HG02623 (cell line): Measurements from ENCODE around the gene PIK3C2B.
A peak's percentile ranks its signal among the peaks of the same experiment; 100 is the strongest.

Source experiments
- ATAC-seq: cut with Tn5 transposase; IDR thresholded peaks from one replicate; pipeline ENCODE4 v1.9.1; 2021; ENCODE audit warnings: moderate library complexity; ENCODE audit not compliant: unreplicated experiment

PIK3C2B gene

GRCh38 chr1:204463125-204464060 is 31.2 kb downstream of the PIK3C2B start:
- ATAC-seq = no peak

- no peak for ATAC-seq
Observed at GRCh38 chr1:204462229-204462561, 32.4 kb downstream of the PIK3C2B start.

GRCh38 chr1:204461331-204462228 is 33.0 kb downstream of the PIK3C2B start:
- no peak for ATAC-seq

GRCh38 chr1:204460346-204460745 is 34.3 kb downstream of the PIK3C2B start:
- no peak for ATAC-seq

GRCh38 chr1:204459706-204460105 is 34.9 kb downstream of the PIK3C2B start:
- no peak for ATAC-seq

DNA sequence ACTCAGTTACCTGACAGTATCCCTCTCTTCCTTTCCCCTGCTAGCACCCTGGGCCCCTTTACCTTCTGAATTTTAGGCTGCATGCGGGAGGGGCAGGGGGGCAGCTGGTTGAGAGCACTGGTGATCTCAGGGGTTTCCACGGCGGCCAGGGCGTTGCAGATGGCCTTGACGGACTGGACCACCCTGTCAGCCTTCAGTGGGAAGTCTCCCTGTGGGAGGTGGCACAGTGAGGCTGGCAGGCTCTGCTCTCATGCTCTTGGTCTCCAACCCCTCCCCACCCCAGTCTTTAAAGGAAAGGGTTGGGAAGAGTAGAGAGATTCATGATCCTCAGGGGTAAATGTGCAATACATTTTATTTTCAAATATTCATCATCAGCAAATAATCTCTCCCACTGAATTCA is 36.9 kb downstream of the PIK3C2B start:
- ATAC-seq = no peak

DNA sequence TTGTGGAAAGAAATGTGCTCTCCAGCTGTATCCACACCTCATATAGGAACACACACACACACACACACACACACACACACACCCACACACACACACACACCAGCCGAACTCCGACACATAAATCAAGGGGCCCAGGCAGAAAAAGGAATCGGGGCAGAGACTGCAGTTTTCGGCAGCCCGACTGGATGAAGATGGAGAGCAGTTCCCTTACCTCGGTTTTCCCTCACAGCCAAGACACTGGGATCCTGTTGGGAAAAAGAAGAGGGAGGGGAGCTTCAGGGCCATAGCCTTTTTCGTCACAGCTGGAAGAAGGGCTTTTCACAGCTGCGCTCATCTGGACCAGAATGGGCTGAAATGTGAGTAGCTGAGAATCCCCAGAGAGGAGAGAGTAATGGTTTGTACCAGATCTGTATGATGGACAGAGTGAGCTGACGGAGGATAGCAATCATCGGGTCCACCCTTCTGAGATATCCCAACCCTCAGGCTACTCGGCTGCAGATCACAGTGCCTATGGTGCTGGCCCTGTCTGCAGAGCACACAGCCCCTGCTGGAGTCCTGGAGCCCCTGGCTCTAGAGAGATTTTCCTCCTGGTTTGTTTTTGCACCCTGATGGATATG is 37.7 kb downstream of the PIK3C2B start:
- ATAC-seq = no peak

DNA sequence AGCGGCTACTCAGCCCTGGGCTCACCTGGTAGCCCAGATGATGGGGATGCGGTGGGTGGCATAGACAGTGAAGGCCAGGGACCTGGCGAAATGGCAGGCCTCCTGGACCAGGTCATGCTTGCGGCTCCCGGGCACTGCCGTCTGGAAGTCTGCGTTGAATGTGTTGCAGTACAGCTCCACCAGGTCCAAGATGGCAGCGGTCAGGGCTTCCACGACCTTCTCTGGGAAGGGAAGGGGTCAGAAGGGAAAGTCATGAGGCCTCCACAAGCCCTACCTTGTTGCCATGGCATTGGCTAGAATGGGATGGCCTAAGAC is 38.8 kb downstream of the PIK3C2B start:
- ATAC-seq = no peak

- ATAC-seq = no peak
Observed at GRCh38 chr1:204455063-204455830, 39.4 kb downstream of the PIK3C2B start.

DNA sequence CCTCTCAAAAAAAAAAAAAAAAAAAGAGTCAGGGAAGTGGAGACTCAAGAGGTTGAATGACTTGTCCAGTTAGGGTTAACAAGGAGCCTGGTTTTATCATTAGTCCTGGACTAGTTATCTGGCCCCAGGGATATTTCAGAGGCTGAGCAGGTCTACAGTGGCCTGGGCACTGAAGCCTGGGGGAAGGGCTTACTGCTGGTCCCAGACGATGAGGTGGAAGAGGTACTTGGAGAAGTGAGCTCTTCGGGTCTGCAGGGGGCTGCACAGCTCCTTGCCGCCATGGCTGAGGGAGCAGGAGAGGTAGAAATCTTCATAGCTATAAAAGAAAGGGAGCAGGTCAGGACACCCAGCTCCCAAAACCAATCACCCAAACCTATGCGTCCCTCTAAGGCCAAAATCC is 40.1 kb downstream of the PIK3C2B start:
- no peak for ATAC-seq

DNA sequence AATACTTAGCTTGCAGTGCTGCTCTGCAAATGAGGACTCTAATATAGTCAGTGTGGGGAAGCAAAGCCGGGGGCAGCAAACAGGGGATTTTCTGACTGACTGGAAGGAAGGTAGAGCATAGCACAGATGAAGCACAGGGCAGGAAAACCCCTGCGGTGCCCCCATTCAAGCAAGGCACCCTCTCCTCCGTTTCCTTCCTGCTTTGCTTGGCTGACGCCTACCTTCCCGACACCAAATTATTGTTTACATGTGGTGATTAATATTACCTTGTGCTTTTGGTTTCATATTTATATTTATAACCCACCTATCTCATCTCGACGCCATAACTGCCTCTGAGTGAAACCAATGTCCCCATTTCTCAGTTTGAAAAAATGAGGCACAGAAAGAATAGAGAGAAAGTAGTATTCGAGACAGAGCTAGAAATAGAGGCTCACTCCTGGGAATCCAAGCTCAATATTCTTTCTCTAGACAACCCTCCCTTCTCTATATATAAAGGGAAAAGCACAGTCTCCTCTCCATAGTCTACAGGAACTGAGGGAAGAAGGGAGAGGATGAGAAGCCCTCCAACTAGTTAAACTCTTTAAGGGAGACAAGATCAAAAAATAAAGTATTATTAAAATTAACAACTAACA is 41.3 kb downstream of the PIK3C2B start:
- ATAC-seq = peak; percentile 80

- ATAC-seq = no peak
Observed at GRCh38 chr1:204451352-204452124, 43.1 kb downstream of the PIK3C2B start.

DNA sequence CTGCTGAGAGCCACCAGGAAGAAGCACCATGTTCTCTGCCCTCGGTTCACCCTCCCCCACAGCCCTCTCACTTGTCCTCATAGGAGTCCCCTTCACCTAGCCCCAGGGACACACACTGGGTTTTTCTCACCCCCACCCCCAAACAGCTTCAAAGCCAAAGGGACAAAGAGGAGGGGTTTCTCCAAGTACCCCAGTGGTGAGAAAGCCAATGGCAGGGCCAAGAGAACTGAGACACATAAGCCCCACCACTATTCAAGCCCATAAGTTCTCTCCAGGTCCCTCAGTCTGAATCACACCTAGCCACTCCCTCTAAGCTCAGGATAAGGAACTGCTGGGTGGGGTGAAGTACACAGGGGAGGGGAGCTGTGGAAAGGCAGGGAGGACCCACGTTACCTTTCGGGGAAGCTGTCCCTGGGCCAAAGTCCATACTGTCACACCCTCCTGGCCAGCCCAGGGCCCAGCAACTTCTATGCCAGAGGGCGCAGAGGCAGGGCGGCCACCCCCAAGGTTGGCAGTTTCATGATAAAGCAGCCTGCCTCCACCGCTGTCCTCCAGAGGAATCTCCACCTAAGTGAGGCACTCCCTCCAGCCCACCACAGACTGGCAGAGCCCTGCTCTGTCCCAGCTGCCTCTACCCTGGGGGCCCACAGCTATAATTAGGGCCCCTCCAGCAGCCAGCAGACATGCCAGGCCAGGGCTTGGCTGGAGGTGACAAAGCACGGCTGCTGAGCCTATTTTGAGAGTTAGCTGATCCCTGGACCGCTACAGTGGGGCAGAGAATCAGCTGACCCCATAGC is 43.9 kb downstream of the PIK3C2B start:
- ATAC-seq = no peak

DNA sequence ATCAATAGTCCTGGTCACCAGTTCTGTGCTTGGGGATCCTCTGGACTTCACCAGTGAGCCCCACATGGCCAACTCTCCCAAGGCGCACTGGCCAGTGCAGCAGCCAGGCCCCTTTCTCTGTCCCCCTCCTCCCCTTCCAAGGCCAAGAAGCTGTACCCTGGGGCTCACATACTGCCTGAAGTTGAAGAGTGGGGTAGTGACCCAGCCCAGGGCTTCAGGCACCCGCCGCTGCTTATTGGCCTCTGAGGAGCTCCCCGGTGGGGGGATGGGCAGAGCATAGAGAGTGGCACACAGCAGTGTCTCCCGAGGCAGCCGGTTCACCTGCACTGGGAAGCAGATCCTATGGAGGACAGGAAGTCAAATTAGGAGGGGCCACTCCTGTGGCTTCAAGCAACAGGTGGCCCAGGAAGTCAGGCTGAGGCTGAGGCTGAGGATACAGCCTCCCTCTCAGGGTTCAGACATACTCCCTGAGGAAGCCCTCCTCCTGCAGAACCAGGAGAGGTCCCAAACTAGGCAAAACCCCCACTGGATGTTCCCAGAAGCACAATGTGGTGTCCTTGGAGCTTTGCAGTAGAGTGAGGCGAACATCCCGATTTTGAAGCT is 44.8 kb downstream of the PIK3C2B start:
- ATAC-seq = no peak

DNA sequence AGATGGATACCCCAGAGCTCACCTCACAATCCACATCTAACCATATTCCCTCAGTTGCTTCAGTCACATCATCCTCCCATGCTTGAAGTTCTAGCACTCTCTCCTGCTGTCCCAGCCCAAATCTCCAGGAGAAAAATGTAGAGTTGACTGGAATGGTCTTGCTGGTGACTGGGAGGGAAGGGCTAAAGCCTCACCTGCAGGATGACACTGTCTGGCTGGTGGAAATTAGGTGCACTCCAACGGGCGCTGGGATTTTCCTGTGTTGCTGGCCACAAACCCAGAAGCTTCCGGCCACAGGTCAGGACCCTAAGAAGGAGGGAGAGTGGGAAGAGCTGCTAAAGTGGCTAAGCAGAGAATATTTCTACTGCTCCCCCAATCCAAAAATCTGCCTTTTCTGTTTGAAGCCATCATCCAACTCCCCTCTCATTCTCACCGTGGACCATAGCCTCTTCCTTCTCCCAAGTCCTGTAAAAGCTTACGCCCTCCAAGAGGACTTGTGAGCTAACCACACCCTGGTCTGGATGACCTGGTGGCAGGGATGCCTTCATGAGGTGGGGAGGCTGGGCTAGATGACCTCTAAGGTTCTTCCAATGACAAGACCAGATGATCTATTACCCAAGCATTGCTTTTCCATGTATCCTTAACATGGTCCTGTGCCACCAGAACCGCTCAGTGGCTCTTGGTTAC is 45.5 kb downstream of the PIK3C2B start:
- ATAC-seq = no peak

- no peak for ATAC-seq
Observed at GRCh38 chr1:204448344-204448964, 46.2 kb downstream of the PIK3C2B start.

DNA sequence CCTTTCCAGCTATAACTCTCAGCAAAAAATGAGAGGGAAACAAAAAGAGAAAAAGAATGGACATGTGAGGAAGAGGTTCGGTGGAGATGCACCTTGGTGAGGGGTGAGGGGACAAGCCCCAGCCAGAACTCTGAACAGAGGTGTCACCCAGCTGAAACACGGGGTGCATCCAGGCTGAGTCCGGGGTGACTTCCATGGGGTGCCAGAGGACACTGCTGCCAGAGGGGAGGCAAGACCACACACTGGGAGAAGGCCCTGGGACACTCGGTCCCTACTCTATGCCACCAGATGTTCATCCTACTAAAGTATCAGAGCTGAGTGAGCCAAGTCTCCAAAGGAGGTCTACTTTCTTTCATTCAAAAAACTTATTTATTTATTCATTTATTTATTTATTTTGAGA is 46.9 kb downstream of the PIK3C2B start:
- no peak for ATAC-seq
